Measurements from ENCODE around the gene TESK2. TPM values are rescaled to one million over a fixed set of nuclear protein-coding genes. Genes with fewer than 3 reads are reported as not detected.

TESK2 gene
- total RNA-seq, 1 donor: 2.0 TPM

DNA sequence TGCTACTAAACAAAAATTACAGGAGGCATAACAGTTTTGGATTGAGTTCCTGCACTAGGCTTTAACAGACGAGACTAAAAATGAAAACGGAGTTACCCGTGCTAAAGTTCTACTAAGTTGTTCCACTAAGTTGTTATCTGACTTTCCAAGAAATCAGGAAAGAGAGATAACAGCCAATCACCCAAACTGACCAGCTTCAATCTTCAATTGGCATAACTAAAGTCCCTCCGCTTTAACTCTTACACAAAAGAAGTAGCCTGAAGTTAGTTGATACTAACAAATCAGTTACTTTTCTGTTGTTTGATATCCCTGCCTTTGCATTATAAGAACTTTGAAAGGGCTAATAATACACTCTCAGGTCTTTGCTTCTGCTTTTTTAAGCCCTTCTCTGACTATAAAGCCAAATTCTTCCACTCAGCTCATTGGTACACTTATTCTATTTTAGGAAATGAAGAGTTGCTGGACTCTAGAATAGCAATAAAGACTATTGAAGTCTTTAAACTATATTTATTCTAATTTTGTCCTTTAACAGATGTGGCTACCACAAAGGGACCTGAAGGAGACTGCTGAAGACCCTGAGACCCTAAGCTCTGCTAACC, 61.3 kb downstream of the TESK2 start:
- H3K4me3 ChIP-seq (ENCODE audit: low read depth, low read length): no peak overlapping the region
- DNase-seq (ENCODE audit: low read depth): no peak
- TF ChIP-seq, protein P1, sequence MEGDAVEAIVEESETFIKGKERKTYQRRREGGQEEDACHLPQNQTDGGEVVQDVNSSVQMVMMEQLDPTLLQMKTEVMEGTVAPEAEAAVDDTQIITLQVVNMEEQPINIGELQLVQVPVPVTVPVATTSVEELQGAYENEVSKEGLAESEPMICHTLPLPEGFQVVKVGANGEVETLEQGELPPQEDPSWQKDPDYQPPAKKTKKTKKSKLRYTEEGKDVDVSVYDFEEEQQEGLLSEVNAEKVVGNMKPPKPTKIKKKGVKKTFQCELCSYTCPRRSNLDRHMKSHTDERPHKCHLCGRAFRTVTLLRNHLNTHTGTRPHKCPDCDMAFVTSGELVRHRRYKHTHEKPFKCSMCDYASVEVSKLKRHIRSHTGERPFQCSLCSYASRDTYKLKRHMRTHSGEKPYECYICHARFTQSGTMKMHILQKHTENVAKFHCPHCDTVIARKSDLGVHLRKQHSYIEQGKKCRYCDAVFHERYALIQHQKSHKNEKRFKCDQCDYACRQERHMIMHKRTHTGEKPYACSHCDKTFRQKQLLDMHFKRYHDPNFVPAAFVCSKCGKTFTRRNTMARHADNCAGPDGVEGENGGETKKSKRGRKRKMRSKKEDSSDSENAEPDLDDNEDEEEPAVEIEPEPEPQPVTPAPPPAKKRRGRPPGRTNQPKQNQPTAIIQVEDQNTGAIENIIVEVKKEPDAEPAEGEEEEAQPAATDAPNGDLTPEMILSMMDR (IDR thresholded peaks at IDR 0.05; ENCODE audit: insufficient read depth, low read length): no peak

DNA sequence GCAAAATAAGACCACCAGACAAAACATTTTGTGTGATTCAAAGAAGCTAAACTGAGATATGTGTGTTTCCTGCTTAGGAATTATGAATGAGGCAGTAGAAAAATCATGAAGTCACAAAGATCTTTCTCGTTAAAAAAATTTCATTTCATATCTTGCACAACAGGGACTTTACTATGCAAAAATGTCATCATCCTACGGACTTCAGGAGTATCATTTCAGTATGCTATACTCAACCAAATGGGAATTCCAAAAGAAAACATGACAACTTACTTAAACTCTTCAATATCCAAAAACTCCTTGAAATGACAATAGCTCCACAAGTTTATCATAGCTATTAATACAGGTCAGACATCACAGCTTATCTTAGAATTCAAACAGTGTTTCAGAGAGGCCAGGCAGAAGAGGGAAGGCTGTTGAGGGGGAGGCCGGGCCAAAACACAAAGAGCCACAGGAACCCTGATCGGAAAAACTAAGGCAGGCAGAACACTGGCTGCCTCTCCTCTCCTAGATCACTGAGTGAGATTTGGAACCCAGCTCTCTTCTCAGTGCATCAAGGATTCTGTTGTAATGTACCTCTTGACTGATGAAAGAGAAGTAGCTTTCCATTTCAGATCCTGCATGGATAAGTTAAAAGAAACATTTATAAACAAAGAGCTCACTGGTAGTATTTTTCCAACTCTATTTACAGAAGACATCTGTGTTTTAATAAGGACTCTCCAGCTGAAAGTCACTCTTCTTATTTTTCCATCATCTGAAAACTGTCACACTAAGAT, 66.9 kb downstream of the TESK2 start:
- DNase-seq (ENCODE audit: low read depth): no peak
- TF ChIP-seq, protein P1 (IDR thresholded peaks at IDR 0.05; ENCODE audit: insufficient read depth, low read length): no peak
- H3K4me3 ChIP-seq (ENCODE audit: low read depth, low read length): no peak overlapping the region

DNA sequence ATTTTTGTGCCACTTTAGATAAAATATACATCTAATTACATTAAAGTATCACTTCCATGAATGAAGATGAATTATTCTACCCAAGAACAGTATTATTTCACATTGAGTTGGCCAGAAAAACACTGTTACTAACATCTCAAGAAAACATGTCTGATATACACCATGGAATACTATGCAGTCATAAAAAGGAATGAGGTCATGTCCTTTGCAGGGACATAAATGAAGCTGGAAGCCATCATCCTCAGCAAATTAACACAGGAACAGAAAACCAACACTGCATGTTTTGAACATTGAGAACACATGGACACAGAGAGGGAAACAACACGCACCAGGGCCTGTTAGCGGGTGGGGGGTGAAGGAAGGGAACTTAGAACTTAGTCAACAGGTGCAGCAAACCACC, 69.0 kb downstream of the TESK2 start:
- H3K4me3 ChIP-seq (ENCODE audit: low read depth, low read length): no peak overlapping the region
- TF ChIP-seq, protein P1 (IDR thresholded peaks at IDR 0.05; ENCODE audit: insufficient read depth, low read length): no peak
- no peak for DNase-seq (ENCODE audit: low read depth)

DNA sequence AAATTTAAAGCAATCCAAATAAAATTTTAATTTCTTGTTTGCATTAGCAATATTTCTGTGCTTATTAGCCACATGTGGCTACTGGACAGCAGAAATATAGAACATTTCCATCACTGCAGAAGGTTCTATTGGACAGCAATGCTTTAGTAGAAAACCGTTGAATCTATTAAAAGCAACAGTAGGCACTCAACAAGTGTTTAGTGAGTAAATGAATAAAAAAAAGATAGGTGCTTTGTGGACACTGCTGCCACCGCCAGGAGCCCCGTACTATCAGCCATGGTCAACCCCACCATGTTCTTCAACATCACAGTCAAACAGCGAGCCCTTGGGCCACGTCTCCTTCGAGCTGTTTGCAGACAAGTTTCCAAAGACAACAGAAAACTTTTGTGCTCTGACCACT, 76.2 kb downstream of the TESK2 start:
- H3K4me3 ChIP-seq (ENCODE audit: low read depth, low read length): no peak overlapping the region
- TF ChIP-seq, protein P1 (IDR thresholded peaks at IDR 0.05; ENCODE audit: insufficient read depth, low read length): no peak
- DNase-seq (ENCODE audit: low read depth): no peak

DNA sequence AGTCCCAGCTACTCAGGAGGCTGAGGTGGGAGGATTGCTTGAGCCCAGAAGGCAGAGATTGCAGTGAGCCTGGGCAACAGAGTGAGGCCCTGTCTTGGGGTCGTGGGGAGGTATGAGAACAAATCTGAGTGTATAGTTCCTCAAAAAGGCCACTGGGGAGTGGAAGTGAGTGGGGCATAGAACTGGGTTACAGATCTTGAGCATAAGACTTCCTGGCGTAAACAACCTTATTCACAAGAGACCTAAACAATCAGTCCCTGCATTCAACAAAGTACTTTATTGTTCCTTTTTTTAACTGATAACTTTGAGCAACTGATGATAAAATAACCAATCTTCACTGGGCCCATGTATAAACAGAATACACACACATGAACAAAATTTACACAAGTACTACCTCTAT, 78.1 kb downstream of the TESK2 start:
- TF ChIP-seq, protein P1 (IDR thresholded peaks at IDR 0.05; ENCODE audit: insufficient read depth, low read length): no peak
- no peak overlapping the region for H3K4me3 ChIP-seq (ENCODE audit: low read depth, low read length)
- no peak for DNase-seq (ENCODE audit: low read depth)

DNA sequence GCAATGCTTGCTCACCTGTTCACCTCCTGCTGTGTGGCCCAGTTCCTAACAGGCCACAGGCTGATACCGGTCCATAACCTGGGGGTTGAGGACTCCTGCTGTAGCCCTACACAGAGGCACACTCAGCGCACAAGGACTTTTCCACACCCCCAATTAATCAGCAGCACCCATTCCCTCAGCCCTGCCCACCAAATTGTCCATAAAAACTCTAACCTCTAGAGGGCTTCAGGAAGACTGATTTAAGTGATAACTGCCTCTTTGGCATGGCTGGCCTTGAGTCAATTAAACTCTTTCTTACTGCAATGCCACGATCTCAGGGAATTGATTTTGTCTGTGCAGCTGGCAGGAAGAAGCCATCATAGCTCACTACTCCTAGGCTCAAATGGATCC, 79.5 kb downstream of the TESK2 start:
- TF ChIP-seq, protein P1 (IDR thresholded peaks at IDR 0.05; ENCODE audit: insufficient read depth, low read length): no peak
- no peak overlapping the region for H3K4me3 ChIP-seq (ENCODE audit: low read depth, low read length)
- DNase-seq (ENCODE audit: low read depth): no peak

All from fibroblast of the aortic adventitia (primary cell).